DMS 273 (cell line): ENCODE measurements around the gene TEAD2.

Experiments
- DNase-seq: peaks from one replicate; lab custom pipeline; 2025; ENCODE audit not compliant: unreplicated experiment; lab: John Stamatoyannopoulos, UW

Gene TEAD2

GRCh38 chr19:49294401-49294800 lies 67.8 kb downstream of the TEAD2 start:
- no peak for DNase-seq
